D341Med (cell line): ENCODE data around the gene PHF21B.

Experiments used
- DNase-seq: peaks from one replicate; pipeline ENCODE4 v3.0.0; 2012; ENCODE audit warnings: low spot score

Gene PHF21B

GRCh38 chr22:44892803-44893730 lies 116.7 kb downstream of the PHF21B start:
- no peak for DNase-seq

- no peak for DNase-seq
Observed at GRCh38 chr22:44892243-44892642, 117.6 kb downstream of the PHF21B start.

GRCh38 chr22:44891791-44892190 lies 118.0 kb downstream of the PHF21B start:
- DNase-seq: no peak

- DNase-seq: no peak
Observed at GRCh38 chr22:44891293-44891747, 118.5 kb downstream of the PHF21B start.

GRCh38 chr22:44890416-44891292 lies 119.2 kb downstream of the PHF21B start:
- no peak for DNase-seq

GRCh38 chr22:44889255-44889878 lies 120.4 kb downstream of the PHF21B start:
- DNase-seq: no peak

- DNase-seq: no peak
Observed at GRCh38 chr22:44888491-44889254, 121.1 kb downstream of the PHF21B start.

GRCh38 chr22:44887941-44888366 lies 121.9 kb downstream of the PHF21B start:
- no peak for DNase-seq

GRCh38 chr22:44885806-44886360 lies 123.9 kb downstream of the PHF21B start:
- DNase-seq: no peak

- no peak for DNase-seq
Observed at GRCh38 chr22:44884968-44885805, 124.6 kb downstream of the PHF21B start.

GRCh38 chr22:44884562-44884961 lies 125.2 kb downstream of the PHF21B start:
- no peak for DNase-seq

GRCh38 chr22:44883011-44883421 lies 126.8 kb downstream of the PHF21B start:
- DNase-seq: no peak

GRCh38 chr22:44882226-44882905 lies 127.4 kb downstream of the PHF21B start:
- no peak for DNase-seq

GRCh38 chr22:44881624-44882023 lies 128.2 kb downstream of the PHF21B start:
- no peak for DNase-seq

GRCh38 chr22:44880610-44881290 lies 129.1 kb downstream of the PHF21B start:
- DNase-seq: no peak

- DNase-seq: no peak
Observed at GRCh38 chr22:44879301-44879680, 130.5 kb downstream of the PHF21B start.

- DNase-seq: no peak
Observed at GRCh38 chr22:44878483-44879300, 131.1 kb downstream of the PHF21B start.

- DNase-seq: no peak
Observed at GRCh38 chr22:44876921-44877320, 132.9 kb downstream of the PHF21B start.
